Fibroblast of villous mesenchyme (primary cell): ENCODE data around the gene MCOLN3. TPM values are rescaled to one million over a fixed set of nuclear protein-coding genes. Genes with fewer than 3 reads are reported as not detected.

Experiments used
- DNase-seq: peaks from one replicate; pipeline ENCODE4 v3.0.0-alpha.2; 2010; ENCODE audit warnings: low read depth
- H3K4me3 ChIP-seq: 2 replicates; pipeline ENCODE4 v1.5.1; 2011; ENCODE audit warnings: low read depth, mild to moderate bottlenecking, low read length
- total RNA-seq: library from RNA; depleted of rRNA; stranded (reverse); fragments of >200 nt; gene quantifications from 2 replicates; pipeline ENCODE4 v1.2.3, GENCODE V29; 2012
- TF ChIP-seq, protein P1 (sequence below): IDR thresholded peaks from 2 replicates; pipeline ENCODE4 v1.5.1; 2012; ENCODE audit warnings: low read depth, mild to moderate bottlenecking, low read length; ENCODE audit not compliant: insufficient read depth

The MCOLN3 gene
- total RNA-seq, 1 donor, result 0.86 TPM

DNA sequence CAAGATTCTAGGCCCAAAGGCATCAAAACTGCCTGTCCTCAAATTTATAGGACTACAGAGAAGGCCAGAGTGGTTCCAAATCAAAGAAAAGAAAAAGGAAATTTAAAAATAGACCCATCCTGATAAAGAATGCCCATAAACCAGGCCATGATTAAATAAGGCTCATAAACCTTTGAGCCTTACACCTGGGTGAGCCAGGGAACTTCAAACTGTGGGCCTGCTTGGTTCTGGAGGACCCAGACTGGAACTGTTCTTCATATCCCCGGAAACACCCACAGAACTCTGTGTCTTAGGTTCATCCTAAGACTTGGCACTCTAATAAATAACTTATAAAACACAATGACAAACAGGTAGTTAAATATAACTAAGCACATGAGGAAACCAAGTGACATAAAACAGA, 80.2 kb downstream of the MCOLN3 start:
- DNase-seq, result no peak
- TF ChIP-seq, protein P1, sequence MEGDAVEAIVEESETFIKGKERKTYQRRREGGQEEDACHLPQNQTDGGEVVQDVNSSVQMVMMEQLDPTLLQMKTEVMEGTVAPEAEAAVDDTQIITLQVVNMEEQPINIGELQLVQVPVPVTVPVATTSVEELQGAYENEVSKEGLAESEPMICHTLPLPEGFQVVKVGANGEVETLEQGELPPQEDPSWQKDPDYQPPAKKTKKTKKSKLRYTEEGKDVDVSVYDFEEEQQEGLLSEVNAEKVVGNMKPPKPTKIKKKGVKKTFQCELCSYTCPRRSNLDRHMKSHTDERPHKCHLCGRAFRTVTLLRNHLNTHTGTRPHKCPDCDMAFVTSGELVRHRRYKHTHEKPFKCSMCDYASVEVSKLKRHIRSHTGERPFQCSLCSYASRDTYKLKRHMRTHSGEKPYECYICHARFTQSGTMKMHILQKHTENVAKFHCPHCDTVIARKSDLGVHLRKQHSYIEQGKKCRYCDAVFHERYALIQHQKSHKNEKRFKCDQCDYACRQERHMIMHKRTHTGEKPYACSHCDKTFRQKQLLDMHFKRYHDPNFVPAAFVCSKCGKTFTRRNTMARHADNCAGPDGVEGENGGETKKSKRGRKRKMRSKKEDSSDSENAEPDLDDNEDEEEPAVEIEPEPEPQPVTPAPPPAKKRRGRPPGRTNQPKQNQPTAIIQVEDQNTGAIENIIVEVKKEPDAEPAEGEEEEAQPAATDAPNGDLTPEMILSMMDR, result no peak
- H3K4me3 ChIP-seq, result no peak overlapping the region

Other genes with a start within 250 kb of the MCOLN3 start
- 1.9 and 2.6 TPM in 2 replicates for gene LPAR3, start 155.3 kb downstream of the MCOLN3 start, total RNA-seq
- 1.3 and 1.7 TPM in 2 replicates for gene MCOLN2, start 51.4 kb downstream of the MCOLN3 start, total RNA-seq
- 24.2 and 27.6 TPM in 2 replicates for gene SYDE2, start 152.5 kb upstream of the MCOLN3 start, total RNA-seq
- 14.2 and 23.7 TPM in 2 replicates for gene C1orf52, start 211.2 kb upstream of the MCOLN3 start, total RNA-seq
- gene BCL10, start 228.1 kb upstream of the MCOLN3 start, total RNA-seq, result 23.2 and 36.7 TPM in 2 replicates